ENCODE results near the gene PLA1A. TPM values are rescaled to one million over a fixed set of nuclear protein-coding genes. Genes with fewer than 3 reads are reported as not detected.
"Not testable (repeated sequence)": the region's sequence is repeated elsewhere in the genome, so short reads cannot be mapped to it uniquely, and the experiment has no call there.

Gene PLA1A
- total RNA-seq, 5 donors from 2014 or later (not counting 1 experiment from before 2014, with no cell fraction given): not detected

DNA sequence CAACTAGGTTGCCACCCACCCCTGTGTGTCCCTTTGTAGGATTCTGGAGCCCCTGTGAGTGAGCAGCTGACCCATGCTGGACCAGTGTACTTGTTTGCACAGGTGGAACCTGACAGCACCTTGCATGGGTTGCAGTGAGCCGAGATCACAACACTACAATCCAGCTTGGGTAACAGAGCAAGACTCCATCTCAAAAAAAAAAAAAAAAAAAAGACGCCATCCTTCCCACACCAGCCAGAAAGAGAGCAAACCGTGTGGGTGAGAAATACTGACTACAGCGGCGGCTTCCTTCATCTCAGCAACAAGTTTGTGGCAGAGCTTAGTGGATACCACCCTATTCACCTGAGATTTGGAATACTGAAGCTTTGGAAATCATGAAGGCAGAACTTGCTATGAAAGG is 37.5 kb upstream of the PLA1A start:
- no peaks in the 10 kb centered on the region for H3K9me3 ChIP-seq
- Mint-ChIP-seq H3K4me3 (no peak overlapping the region), H3K9me3 (no peaks in the 10 kb centered on the region), H3K4me1 (peaks cover 17 to 30% (median 27%) of the 10 kb centered on the region in 3 donors), H3K36me3 (no peaks in the 10 kb centered on the region), H3K27me3 (peaks cover 0 to 3% of the 10 kb centered on the region in 2 donors), H3K27ac (no peak overlapping the region)
- peaks cover 0 to 11% of the 10 kb centered on the region in 2 experiments for H3K4me1 ChIP-seq (ENCODE audit: control insufficient read depth in 1 of 2, extremely low read depth in 1 of 2, insufficient read depth in 2 of 2, low read length in 2 of 2)
- ATAC-seq (replicated peaks in 1 of 4): no peak
- no peak for DNase-seq
- CTCF ChIA-PET: interaction anchor here (0.6 to 0.7 kb wide), 2 partner anchors 66 to 263 kb away, joined by 3 to 6 read pairs; no protein-coding TSS in a partner anchor
- no peaks in the 10 kb centered on the region for H3K27me3 ChIP-seq (replicated peaks in 1 of 2; ENCODE audit: control insufficient read depth in 2 of 2, extremely low read depth in 1 of 2, insufficient read depth in 2 of 2, low read length in 1 of 2)
- no peak overlapping the region for H3K4me3 ChIP-seq (ENCODE audit: control insufficient read depth in 1 of 2, extremely low read depth in 1 of 2, low read length in 1 of 2)
- no peaks in the 10 kb centered on the region for H3K36me3 ChIP-seq (ENCODE audit: control insufficient read depth in 2 of 2, extremely low read depth in 1 of 2, insufficient read depth in 1 of 2, low read length in 1 of 2)
- no peak overlapping the region for H3K27ac ChIP-seq (ENCODE audit: low read length)
- POLR2A ChIA-PET: interaction anchor here in 1 of 2 donors (0.6 kb wide), 1 partner anchor 12 kb away, joined by 5 read pairs; no protein-coding TSS in a partner anchor
- WGBS (ENCODE audit: insufficient coverage): 100% methylated on average over 1 of the region's 5 CpGs

DNA sequence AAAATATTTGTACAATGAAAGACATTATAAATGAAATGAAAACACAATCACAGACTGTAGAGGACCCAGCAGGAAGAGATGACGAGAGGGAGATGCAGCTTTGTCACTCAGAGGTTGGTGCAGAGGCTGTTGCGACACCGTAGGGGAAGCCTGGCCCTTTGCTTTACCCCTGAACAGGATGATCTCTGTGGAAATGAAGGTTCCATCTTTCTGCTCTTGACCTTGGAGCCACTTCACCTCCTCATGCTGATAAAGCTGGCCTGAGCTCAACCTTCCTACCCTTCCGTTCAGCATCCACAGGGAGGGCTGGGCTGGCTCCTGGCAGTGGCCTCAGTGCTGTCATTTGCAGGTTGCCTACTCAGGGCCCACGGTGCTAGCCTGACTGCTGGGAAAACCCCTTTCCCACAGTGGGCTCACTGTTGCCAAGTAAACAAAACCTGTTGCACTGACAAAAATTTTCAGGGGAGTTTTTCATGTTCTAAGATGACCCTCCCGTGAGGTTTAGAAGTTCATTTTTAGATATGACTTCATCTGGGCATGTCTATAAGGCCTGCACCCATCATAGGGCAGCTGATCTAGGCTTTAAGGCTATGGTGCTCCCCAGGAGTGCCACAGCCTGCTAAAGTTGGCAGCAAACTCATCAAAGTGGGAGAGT is 35.3 kb upstream of the PLA1A start:
- peaks cover 0 to 1% of the 10 kb centered on the region in 2 donors for H3K27me3 Mint-ChIP-seq
- no peaks in the 10 kb centered on the region for H3K9me3 Mint-ChIP-seq
- H3K9me3 ChIP-seq: no peaks in the 10 kb centered on the region
- H3K4me1 Mint-ChIP-seq: peaks cover 12 to 24% (median 17%) of the 10 kb centered on the region in 3 donors
- H3K27ac ChIP-seq (ENCODE audit: low read length): peak overlapping the region; percentile 78
- H3K4me3 ChIP-seq (ENCODE audit: control insufficient read depth in 1 of 2, extremely low read depth in 1 of 2, low read length in 1 of 2): no peak overlapping the region
- DNase-seq (peak in 26 of 35 experiments; percentile 8 to 67 (median 28)), ATAC-seq (replicated peaks in 1 of 4) (peak; percentile 33 to 83 (median 49))
- CTCF ChIA-PET: no interaction called here
- no peaks in the 10 kb centered on the region for H3K36me3 Mint-ChIP-seq
- H3K27ac Mint-ChIP-seq: peak overlapping the region; percentile 71 to 73
- peaks cover 0 to 11% of the 10 kb centered on the region in 2 experiments for H3K4me1 ChIP-seq (ENCODE audit: control insufficient read depth in 1 of 2, extremely low read depth in 1 of 2, insufficient read depth in 2 of 2, low read length in 2 of 2)
- POLR2A ChIA-PET: interaction anchor here (0.5 to 1.3 kb wide), 5 partner anchors 17 to 297 kb away, joined by 3 to 6 read pairs (median 3); partner anchors contain the start of genes ADPRH (in 1 of the 2) and TMEM39A (in 1 of the 2)
- H3K36me3 ChIP-seq (ENCODE audit: control insufficient read depth in 2 of 2, extremely low read depth in 1 of 2, insufficient read depth in 1 of 2, low read length in 1 of 2): no peaks in the 10 kb centered on the region
- no peak overlapping the region for H3K4me3 Mint-ChIP-seq
- H3K27me3 ChIP-seq (replicated peaks in 1 of 2; ENCODE audit: control insufficient read depth in 2 of 2, extremely low read depth in 1 of 2, insufficient read depth in 2 of 2, low read length in 1 of 2): no peaks in the 10 kb centered on the region
- 63% methylated on average over 2 of the region's 6 CpGs for WGBS (ENCODE audit: insufficient coverage)

DNA sequence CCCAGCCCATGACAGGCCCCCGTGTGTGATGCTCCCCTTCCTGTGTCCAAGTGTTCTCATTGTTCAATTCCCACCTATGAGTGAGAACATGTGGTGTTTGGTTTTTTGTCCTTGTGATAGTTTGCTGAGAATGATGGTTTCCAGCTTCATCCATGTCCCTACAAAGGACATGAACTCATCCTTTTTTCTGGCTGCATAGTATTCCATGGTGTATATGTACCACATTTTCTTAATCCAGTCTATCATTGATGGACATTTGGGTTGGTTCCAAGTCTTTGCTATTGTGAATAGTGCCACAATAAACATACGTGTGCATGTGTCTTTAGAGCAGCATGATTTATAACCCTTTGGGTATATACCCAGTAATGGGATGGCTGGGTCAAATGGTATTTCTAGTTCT is 34.4 kb upstream of the PLA1A start:
- H3K9me3 Mint-ChIP-seq; H3K27ac ChIP-seq (ENCODE audit: low read length); H3K36me3 ChIP-seq (ENCODE audit: control insufficient read depth in 2 of 2, extremely low read depth in 1 of 2, insufficient read depth in 1 of 2, low read length in 1 of 2); H3K36me3 Mint-ChIP-seq; H3K4me3 Mint-ChIP-seq; H3K4me3 ChIP-seq (ENCODE audit: control insufficient read depth in 1 of 2, extremely low read depth in 1 of 2, low read length in 1 of 2); H3K27ac Mint-ChIP-seq; H3K9me3 ChIP-seq; ATAC-seq (replicated peaks in 1 of 4); DNase-seq; CTCF ChIA-PET; H3K27me3 Mint-ChIP-seq; H3K27me3 ChIP-seq (replicated peaks in 1 of 2; ENCODE audit: control insufficient read depth in 2 of 2, extremely low read depth in 1 of 2, insufficient read depth in 2 of 2, low read length in 1 of 2): not testable (repeated sequence)
- POLR2A ChIA-PET: interaction anchor here in 1 of 2 donors (0.5 kb wide), 1 partner anchor 298 kb away, joined by 6 read pairs; no protein-coding TSS in a partner anchor
- H3K4me1 ChIP-seq (ENCODE audit: control insufficient read depth in 1 of 2, extremely low read depth in 1 of 2, insufficient read depth in 2 of 2, low read length in 2 of 2): peaks cover 0 to 11% of the 10 kb centered on the region in 2 experiments
- no CpG with 5 or more reads among the region's 2 CpGs for WGBS (ENCODE audit: insufficient coverage)
- peaks cover 6 to 16% (median 14%) of the 10 kb centered on the region in 3 donors for H3K4me1 Mint-ChIP-seq

DNA sequence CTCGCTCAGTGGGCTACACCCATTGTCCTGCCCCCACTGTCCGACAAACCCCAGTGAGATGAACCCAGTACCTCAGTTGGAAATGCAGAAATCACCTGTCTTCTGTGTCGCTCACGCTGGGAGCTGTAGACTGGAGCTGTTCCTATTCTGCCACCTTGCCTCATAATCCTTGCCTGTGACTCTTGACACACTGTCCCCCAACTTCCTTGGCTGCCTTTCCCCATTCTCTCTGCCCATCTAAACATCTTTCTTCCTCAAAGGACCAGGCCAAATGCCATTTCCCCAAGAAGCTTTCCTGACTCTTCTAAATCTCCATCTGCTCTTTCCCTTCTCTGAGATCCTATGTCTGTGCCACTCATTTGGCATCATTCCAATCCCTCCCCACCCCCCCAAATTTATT is 28.5 kb upstream of the PLA1A start:
- H3K27ac ChIP-seq (ENCODE audit: low read length): no peak overlapping the region
- no peak for ATAC-seq (replicated peaks in 1 of 4)
- no peaks in the 10 kb centered on the region for H3K36me3 ChIP-seq (ENCODE audit: control insufficient read depth in 2 of 2, extremely low read depth in 1 of 2, insufficient read depth in 1 of 2, low read length in 1 of 2)
- Mint-ChIP-seq H3K9me3 (no peaks in the 10 kb centered on the region), H3K27me3 (peaks cover 14 to 16% of the 10 kb centered on the region in 2 donors), H3K27ac (no peak overlapping the region), H3K36me3 (no peaks in the 10 kb centered on the region), H3K4me1 (no peaks in the 10 kb centered on the region), H3K4me3 (no peak overlapping the region)
- DNase-seq: no peak
- ChIA-PET CTCF (no interaction called here), POLR2A (no interaction called here)
- H3K4me1 ChIP-seq (ENCODE audit: control insufficient read depth in 1 of 2, extremely low read depth in 1 of 2, insufficient read depth in 2 of 2, low read length in 2 of 2): no peaks in the 10 kb centered on the region
- peaks cover 0 to 4% of the 10 kb centered on the region in 2 experiments for H3K27me3 ChIP-seq (replicated peaks in 1 of 2; ENCODE audit: control insufficient read depth in 2 of 2, extremely low read depth in 1 of 2, insufficient read depth in 2 of 2, low read length in 1 of 2)
- WGBS (ENCODE audit: insufficient coverage): 95% methylated on average over 4 of the region's 4 CpGs
- H3K4me3 ChIP-seq (ENCODE audit: control insufficient read depth in 1 of 2, extremely low read depth in 1 of 2, low read length in 1 of 2): no peak overlapping the region
- no peaks in the 10 kb centered on the region for H3K9me3 ChIP-seq

DNA sequence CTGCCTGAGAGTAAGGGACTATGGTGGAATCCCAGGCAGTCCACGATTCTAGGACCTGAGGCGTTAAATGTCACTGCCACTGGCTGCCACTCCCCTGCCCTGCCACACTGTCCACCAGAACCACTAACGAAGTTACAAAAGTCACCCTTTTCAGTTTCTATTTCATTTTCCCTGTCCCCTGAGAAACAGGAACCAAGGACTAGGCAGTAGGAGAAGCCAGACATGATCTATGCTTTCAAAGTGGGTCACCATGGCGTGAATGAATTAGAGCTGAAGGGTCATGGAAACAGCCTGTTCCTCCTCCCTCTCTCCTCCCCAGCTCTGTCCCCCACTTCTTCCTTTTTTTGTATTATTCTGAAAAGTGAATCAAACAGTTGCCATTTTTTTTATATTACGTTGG is 27.5 kb upstream of the PLA1A start:
- peak in 1 of 35 experiments; percentile 5 for DNase-seq
- 49% methylated on average over 3 of the region's 5 CpGs for WGBS (ENCODE audit: insufficient coverage)
- ChIA-PET CTCF (no interaction called here), POLR2A (interaction anchor here in 1 of 2 donors (0.7 kb wide), 1 partner anchor 9 kb away, joined by 3 read pairs; no protein-coding TSS in a partner anchor)
- no peaks in the 10 kb centered on the region for H3K4me1 ChIP-seq (ENCODE audit: control insufficient read depth in 1 of 2, extremely low read depth in 1 of 2, insufficient read depth in 2 of 2, low read length in 2 of 2)
- H3K9me3 ChIP-seq: no peaks in the 10 kb centered on the region
- H3K4me3 ChIP-seq (ENCODE audit: control insufficient read depth in 1 of 2, extremely low read depth in 1 of 2, low read length in 1 of 2): no peak overlapping the region
- no peaks in the 10 kb centered on the region for H3K4me1 Mint-ChIP-seq
- H3K27ac Mint-ChIP-seq: no peak overlapping the region
- no peak for ATAC-seq (replicated peaks in 1 of 4)
- no peaks in the 10 kb centered on the region for H3K9me3 Mint-ChIP-seq
- peaks cover 14 to 16% of the 10 kb centered on the region in 2 donors for H3K27me3 Mint-ChIP-seq
- no peaks in the 10 kb centered on the region for H3K36me3 Mint-ChIP-seq
- H3K27ac ChIP-seq (ENCODE audit: low read length): no peak overlapping the region
- H3K36me3 ChIP-seq (ENCODE audit: control insufficient read depth in 2 of 2, extremely low read depth in 1 of 2, insufficient read depth in 1 of 2, low read length in 1 of 2): no peaks in the 10 kb centered on the region
- H3K4me3 Mint-ChIP-seq: no peak overlapping the region
- H3K27me3 ChIP-seq (replicated peaks in 1 of 2; ENCODE audit: control insufficient read depth in 2 of 2, extremely low read depth in 1 of 2, insufficient read depth in 2 of 2, low read length in 1 of 2): peaks cover 0 to 4% of the 10 kb centered on the region in 2 experiments

DNA sequence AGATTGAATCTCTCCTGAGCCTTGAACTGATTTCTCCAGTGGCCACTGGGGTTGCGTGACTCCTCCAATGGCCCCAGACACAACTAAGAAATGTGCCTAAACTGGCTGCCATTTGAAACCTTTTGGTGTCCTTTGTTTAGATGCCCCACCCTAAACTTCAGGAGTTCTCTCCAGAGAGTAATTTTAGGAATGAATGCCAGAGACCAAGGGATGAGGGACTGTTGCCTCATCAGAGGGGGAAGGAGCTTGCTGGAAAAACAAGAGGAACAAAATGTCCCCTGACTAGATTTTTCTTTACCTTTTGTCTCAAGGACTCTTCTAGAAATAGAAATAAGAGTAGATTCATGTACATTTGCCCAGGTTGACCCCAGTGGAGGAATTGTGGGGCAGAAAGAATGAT is 26.5 kb upstream of the PLA1A start:
- no peaks in the 10 kb centered on the region for H3K4me1 ChIP-seq (ENCODE audit: control insufficient read depth in 1 of 2, extremely low read depth in 1 of 2, insufficient read depth in 2 of 2, low read length in 2 of 2)
- CTCF ChIA-PET: no interaction called here
- Mint-ChIP-seq H3K4me1 (no peaks in the 10 kb centered on the region), H3K9me3 (no peaks in the 10 kb centered on the region), H3K4me3 (no peak overlapping the region), H3K36me3 (no peaks in the 10 kb centered on the region), H3K27me3 (peaks cover 14 to 16% of the 10 kb centered on the region in 2 donors), H3K27ac (no peak overlapping the region)
- no peak overlapping the region for H3K4me3 ChIP-seq (ENCODE audit: control insufficient read depth in 1 of 2, extremely low read depth in 1 of 2, low read length in 1 of 2)
- ATAC-seq (replicated peaks in 1 of 4) (no peak), DNase-seq (no peak)
- no CpG with 5 or more reads among the region's 1 CpG for WGBS (ENCODE audit: insufficient coverage)
- H3K27me3 ChIP-seq (replicated peaks in 1 of 2; ENCODE audit: control insufficient read depth in 2 of 2, extremely low read depth in 1 of 2, insufficient read depth in 2 of 2, low read length in 1 of 2): peaks cover 0 to 4% of the 10 kb centered on the region in 2 experiments
- POLR2A ChIA-PET: no interaction called here
- no peaks in the 10 kb centered on the region for H3K9me3 ChIP-seq
- H3K27ac ChIP-seq (ENCODE audit: low read length): no peak overlapping the region
- H3K36me3 ChIP-seq (ENCODE audit: control insufficient read depth in 2 of 2, extremely low read depth in 1 of 2, insufficient read depth in 1 of 2, low read length in 1 of 2): no peaks in the 10 kb centered on the region

Data from T-cell (primary cell).